HG03095 (cell line): ENCODE data around the gene CELSR2.

ENCODE experiments used
- ATAC-seq: cut with Tn5 transposase; IDR thresholded peaks from one replicate; pipeline ENCODE4 v1.9.1; 2021; ENCODE audit warnings: moderate library complexity; ENCODE audit not compliant: unreplicated experiment

Gene CELSR2

GRCh38 chr1:109225711-109226445 is 23.5 kb upstream of the CELSR2 start:
- ATAC-seq = no peak

GRCh38 chr1:109228167-109228566 is 21.2 kb upstream of the CELSR2 start:
- no peak for ATAC-seq

- no peak for ATAC-seq
These were observed 19.7 kb upstream of the CELSR2 start for GRCh38 chr1:109229531-109230127.

GRCh38 chr1:109231066-109231465 is 18.3 kb upstream of the CELSR2 start:
- no peak for ATAC-seq

GRCh38 chr1:109235137-109235536 is 14.2 kb upstream of the CELSR2 start:
- no peak for ATAC-seq

GRCh38 chr1:109237512-109237911 is 11.8 kb upstream of the CELSR2 start:
- no peak for ATAC-seq

GRCh38 chr1:109238382-109238781 is 11.0 kb upstream of the CELSR2 start:
- ATAC-seq = no peak

- no peak for ATAC-seq
These were observed 10.3 kb upstream of the CELSR2 start for GRCh38 chr1:109239047-109239408.

- ATAC-seq = no peak
These were observed 9.8 kb upstream of the CELSR2 start for GRCh38 chr1:109239409-109240068.

GRCh38 chr1:109240158-109241152 is 8.9 kb upstream of the CELSR2 start:
- no peak for ATAC-seq

GRCh38 chr1:109241344-109241743 is 8.0 kb upstream of the CELSR2 start:
- no peak for ATAC-seq

GRCh38 chr1:109241841-109242345 is 7.4 kb upstream of the CELSR2 start:
- ATAC-seq = no peak

GRCh38 chr1:109242387-109242786 is 7.0 kb upstream of the CELSR2 start:
- ATAC-seq = no peak

GRCh38 chr1:109243221-109243620 is 6.1 kb upstream of the CELSR2 start:
- ATAC-seq = no peak

GRCh38 chr1:109243860-109244552 is 5.3 kb upstream of the CELSR2 start:
- no peak for ATAC-seq

- no peak for ATAC-seq
These were observed 3.2 kb upstream of the CELSR2 start for GRCh38 chr1:109246141-109246551.

- ATAC-seq = no peak
These were observed 1.7 kb upstream of the CELSR2 start for GRCh38 chr1:109247401-109248365.

- no peak for ATAC-seq
These were observed 919 bp upstream of the CELSR2 start for GRCh38 chr1:109248444-109248796.
